ENCODE results near the gene PAN3.

PAN3 gene

GRCh38 chr13:28340272-28340793, 202.0 kb downstream of the PAN3 start:
- DNase-seq = no peak

- no peak for DNase-seq
Measured at GRCh38 chr13:28342251-28342650, 203.9 kb downstream of the PAN3 start.

GRCh38 chr13:28344163-28344562, 205.8 kb downstream of the PAN3 start:
- no peak for DNase-seq
